CD4-positive, alpha-beta T cell treated with Interleukin-21 for 1 hour (primary cell): ENCODE measurements around the gene CEACAM3.

Experiments used
- DNase-seq: peaks from one replicate; pipeline ENCODE4 v3.0.0-alpha.2; 2020

The CEACAM3 gene

GRCh38 chr19:41793414-41793727 is 3.0 kb upstream of the CEACAM3 start:
- DNase-seq, result no peak

- peak; percentile 71 for DNase-seq
Measured at GRCh38 chr19:41795031-41795461, 1.3 kb upstream of the CEACAM3 start.

- no peak for DNase-seq
Measured at GRCh38 chr19:41796901-41797300, 514 bp downstream of the CEACAM3 start.

GRCh38 chr19:41799444-41800000 is 3.1 kb downstream of the CEACAM3 start:
- no peak for DNase-seq

- no peak for DNase-seq
Measured at GRCh38 chr19:41801031-41801430, 4.6 kb downstream of the CEACAM3 start.

GRCh38 chr19:41801792-41802211 is 5.4 kb downstream of the CEACAM3 start:
- DNase-seq, result peak; percentile 12

DNA sequence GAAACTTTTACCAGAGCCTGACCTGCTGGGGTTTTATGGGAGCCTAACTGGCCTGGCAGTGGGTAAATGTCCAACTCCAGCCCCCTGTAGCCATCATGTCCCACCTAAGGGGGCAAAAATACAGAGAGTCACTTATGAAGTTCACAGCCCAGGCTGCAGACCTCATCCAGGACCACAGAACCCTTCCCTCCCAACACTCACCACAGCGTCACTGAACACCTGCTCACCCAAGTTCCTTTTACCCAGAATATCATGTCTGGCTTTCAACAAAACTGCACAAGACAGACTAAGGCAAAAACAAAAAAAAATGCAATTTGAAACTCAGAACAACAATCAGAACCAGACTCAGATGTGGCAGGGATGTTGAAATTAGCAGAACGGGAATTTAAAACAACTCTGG is 6.4 kb downstream of the CEACAM3 start:
- no peak for DNase-seq

DNA sequence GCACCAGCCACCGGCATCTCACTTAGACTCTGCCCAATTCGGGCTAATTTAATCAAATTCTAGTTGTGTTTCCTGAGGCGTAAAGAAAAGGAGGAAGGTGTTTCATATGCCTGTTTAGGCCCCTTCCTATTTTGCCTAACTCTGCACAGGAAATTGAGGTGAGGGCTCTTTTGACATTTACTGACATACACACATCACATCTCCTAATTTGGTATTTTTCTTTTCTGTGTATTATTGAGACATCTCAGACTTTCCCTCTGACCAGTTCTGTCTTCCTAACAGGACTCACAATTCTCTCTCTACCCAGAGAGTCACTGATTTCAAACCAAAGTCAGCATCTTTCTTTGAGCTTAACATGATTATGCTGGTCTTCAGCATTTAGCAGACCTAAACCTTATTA is 7.9 kb downstream of the CEACAM3 start:
- DNase-seq, result no peak

DNA sequence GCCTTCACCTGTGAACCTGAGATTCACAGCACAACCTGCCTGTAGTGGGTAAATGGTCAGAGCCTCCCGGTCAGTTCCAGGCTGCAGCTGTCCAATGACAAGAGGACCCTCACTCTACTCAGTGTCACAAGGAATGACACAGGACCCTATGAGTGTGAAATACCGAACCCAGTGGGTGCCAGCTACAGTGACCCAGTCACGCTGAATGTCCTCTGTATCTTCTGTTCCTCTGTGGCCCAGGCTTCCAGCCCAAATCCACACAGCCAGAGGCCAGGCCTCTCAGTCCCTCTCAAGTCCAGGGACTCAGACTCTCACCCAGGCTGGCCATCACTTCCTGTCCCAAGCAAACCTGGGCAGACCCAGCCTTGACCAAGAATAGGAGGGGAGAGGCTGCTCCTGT is 10.8 kb downstream of the CEACAM3 start:
- no peak for DNase-seq

DNA sequence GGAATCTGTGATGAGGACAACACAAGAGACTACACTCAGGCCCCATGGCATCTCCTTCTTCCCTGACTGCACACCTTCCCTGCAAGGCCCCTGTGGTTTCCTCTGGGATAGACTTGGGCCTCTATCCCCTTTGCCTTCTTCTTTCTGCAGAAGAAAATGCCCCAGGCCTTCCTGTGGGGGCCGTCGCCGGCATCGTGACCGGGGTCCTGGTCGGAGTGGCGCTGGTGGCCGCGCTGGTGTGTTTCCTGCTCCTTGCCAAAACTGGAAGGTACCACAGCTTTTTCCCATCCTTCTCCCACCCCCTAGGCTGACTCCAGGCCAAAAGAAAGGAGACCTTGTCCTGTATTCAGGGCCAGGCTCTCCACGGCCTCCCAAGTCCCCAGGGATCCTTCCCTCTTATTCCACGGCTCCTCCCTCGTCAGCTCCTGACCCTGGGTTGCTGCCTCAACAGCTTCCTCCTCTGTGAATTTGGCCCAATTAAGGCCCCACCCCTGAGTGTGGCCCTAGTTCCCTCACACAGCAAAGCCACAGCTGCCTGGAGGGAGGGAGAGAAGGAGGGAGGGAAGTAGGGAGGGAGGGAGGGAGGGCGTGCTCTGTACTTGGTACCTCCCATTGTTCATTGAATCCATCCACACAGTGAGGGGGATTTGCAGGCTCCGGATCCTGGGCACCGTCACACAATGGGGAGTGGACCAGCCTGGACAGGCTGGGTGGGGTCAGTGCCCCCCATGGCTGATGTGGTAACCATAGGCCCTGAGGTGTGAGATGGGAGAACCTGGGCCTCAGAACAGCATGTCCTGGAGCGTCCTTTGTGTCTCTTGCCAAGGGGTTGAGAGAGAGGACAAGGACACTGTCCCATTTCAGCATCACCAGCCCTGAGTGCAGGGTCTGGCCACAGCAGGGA is 12.5 kb downstream of the CEACAM3 start:
- peak; percentile 10 for DNase-seq

DNA sequence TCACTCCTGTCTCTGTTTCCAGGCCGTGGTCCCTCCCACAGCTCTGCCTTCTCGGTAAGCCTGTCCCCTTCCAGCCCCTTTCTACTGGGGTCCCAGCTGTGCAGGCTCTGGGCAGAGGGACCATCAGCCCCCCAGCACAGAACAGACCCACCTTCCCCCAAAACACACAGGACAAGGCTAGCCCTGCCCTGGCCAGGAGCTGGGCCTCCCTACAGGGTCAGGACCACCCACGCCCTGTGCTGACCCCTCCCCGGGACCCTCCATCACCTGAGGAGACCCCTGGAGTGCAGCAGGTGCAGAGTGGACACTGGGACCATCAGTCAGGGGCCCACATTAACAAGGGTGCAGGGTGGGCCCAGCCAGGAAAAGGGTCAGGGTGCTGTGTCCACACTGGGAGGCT is 13.9 kb downstream of the CEACAM3 start:
- DNase-seq, result no peak

GRCh38 chr19:41811036-41811435 is 14.6 kb downstream of the CEACAM3 start:
- peak; percentile 15 for DNase-seq

GRCh38 chr19:41811981-41812380 is 15.6 kb downstream of the CEACAM3 start:
- DNase-seq, result no peak

- DNase-seq, result no peak
Measured at GRCh38 chr19:41813911-41814310, 17.5 kb downstream of the CEACAM3 start.

GRCh38 chr19:41815301-41815700 is 18.9 kb downstream of the CEACAM3 start:
- no peak for DNase-seq

- DNase-seq, result no peak
Measured at GRCh38 chr19:41816761-41817160, 20.4 kb downstream of the CEACAM3 start.

GRCh38 chr19:41821003-41821735 is 24.8 kb downstream of the CEACAM3 start:
- peak; percentile 64 for DNase-seq

GRCh38 chr19:41837981-41838708 is 41.8 kb downstream of the CEACAM3 start:
- DNase-seq, result no peak

GRCh38 chr19:41839211-41839610 is 42.8 kb downstream of the CEACAM3 start:
- DNase-seq, result no peak

- no peak for DNase-seq
Measured at GRCh38 chr19:41843371-41843770, 47.0 kb downstream of the CEACAM3 start.

GRCh38 chr19:41844601-41845000 is 48.2 kb downstream of the CEACAM3 start, which contains the start of gene LYPD4:
TSS of gene LYPD4 (minus strand) at chr19:41844683. CDS start at chr19:41839285, 5,398 bp downstream.
- DNase-seq, result no peak

DNA sequence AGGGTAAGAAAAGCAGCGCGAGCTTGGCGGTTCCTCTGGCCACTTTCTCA is 48.4 kb downstream of the CEACAM3 start, which contains the start of gene DMRTC2:
TSS of gene DMRTC2 (plus strand) at position 42 of the 50 bp plus-strand sequence. CDS start 2,387 bp downstream, outside the sequence.
- no peak for DNase-seq

DNA sequence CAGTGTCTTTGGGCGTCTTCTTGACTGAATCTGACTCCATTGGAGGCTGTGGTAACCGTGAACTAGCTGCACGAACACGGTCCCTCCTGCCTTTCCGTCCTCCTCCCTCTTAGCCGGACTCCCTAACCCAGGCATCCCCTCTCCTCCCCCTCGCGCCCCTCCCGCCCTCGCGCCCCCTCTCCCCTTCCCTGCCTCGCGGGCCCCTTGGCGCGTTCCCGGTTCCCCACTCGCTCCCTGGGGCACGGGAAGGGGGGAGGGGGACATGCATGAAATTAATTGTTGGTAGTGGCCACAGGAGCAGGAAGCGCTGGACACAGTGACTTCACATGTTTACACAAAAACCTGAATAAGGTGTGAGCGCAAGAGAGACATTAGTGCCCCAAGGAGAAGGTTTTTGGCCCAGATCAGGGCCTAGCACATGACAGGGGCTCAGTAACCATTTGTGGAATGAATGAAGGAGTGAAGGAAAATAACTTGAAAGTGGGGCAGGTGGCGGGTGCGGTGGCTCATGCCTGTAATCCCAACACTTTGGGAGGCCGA is 48.7 kb downstream of the CEACAM3 start:
- no peak for DNase-seq
